Measurements from ENCODE around the gene TCL1B.

Gene TCL1B

GRCh38 chr14:95668235-95668772, 17.9 kb upstream of the TCL1B start:
- DNase-seq, result no peak

- no peak for DNase-seq
Measured at GRCh38 chr14:95674613-95675012, 11.6 kb upstream of the TCL1B start.

- DNase-seq, result no peak
Measured at GRCh38 chr14:95675486-95675885, 10.7 kb upstream of the TCL1B start.

GRCh38 chr14:95677179-95677835, 8.9 kb upstream of the TCL1B start:
- no peak for DNase-seq

GRCh38 chr14:95679148-95679815, 6.9 kb upstream of the TCL1B start:
- peak; percentile 50 for DNase-seq

- DNase-seq, result peak; percentile 49
Measured at GRCh38 chr14:95679998-95680735, 6.1 kb upstream of the TCL1B start.

- no peak for DNase-seq
Measured at GRCh38 chr14:95681153-95681552, 5.1 kb upstream of the TCL1B start.

- no peak for DNase-seq
Measured at GRCh38 chr14:95683793-95684192, 2.4 kb upstream of the TCL1B start.

GRCh38 chr14:95686935-95687334, 709 bp downstream of the TCL1B start:
- DNase-seq, result peak; percentile 28

- no peak for DNase-seq
Measured at GRCh38 chr14:95689441-95689840, 3.2 kb downstream of the TCL1B start.

- DNase-seq, result no peak
Measured at GRCh38 chr14:95690815-95691214, 4.6 kb downstream of the TCL1B start.

GRCh38 chr14:95691591-95691990, 5.4 kb downstream of the TCL1B start:
- DNase-seq, result no peak

- DNase-seq, result no peak
Measured at GRCh38 chr14:95692109-95692508, 5.9 kb downstream of the TCL1B start.

GRCh38 chr14:95695051-95695450, 8.8 kb downstream of the TCL1B start:
- DNase-seq, result no peak

GRCh38 chr14:95695913-95696312, 9.7 kb downstream of the TCL1B start:
- no peak for DNase-seq

GRCh38 chr14:95696741-95697140, 10.5 kb downstream of the TCL1B start:
- DNase-seq, result no peak

GRCh38 chr14:95697764-95698163, 11.5 kb downstream of the TCL1B start:
- no peak for DNase-seq

GRCh38 chr14:95698287-95698686, 12.1 kb downstream of the TCL1B start:
- DNase-seq, result no peak

GRCh38 chr14:95699412-95699811, 13.2 kb downstream of the TCL1B start:
- no peak for DNase-seq

- DNase-seq, result no peak
Measured at GRCh38 chr14:95700221-95700976, 14.2 kb downstream of the TCL1B start.

- no peak for DNase-seq
Measured at GRCh38 chr14:95701846-95702221, 15.6 kb downstream of the TCL1B start.

- no peak for DNase-seq
Measured at GRCh38 chr14:95703341-95703740, 17.1 kb downstream of the TCL1B start.

- DNase-seq, result no peak
Measured at GRCh38 chr14:95703805-95704204, 17.6 kb downstream of the TCL1B start.

Data from DMS153 (cell line).